HEK293 (cell line): ENCODE data around the gene HSDL1.

Experiments used
- TRIM28 ChIP-seq: IDR thresholded peaks from 2 replicates; pipeline ENCODE4 v1.6.1; 2011; ENCODE audit warnings: low read length, control low read depth, borderline replicate concordance
- ZNF501 ChIP-seq: fragments of 450-650 bp; formaldehyde crosslinking; IDR thresholded peaks from 2 replicates; pipeline ENCODE4 v1.5.1; 2016; ENCODE audit warnings: missing biosample characterization, missing genetic modification characterization
- ZNF549 ChIP-seq: fragments of 450-650 bp; IDR thresholded peaks from 2 replicates; pipeline ENCODE4 v1.5.1; 2018; ENCODE audit warnings: missing biosample characterization, missing genetic modification characterization, mild to moderate bottlenecking, inconsistent platforms, moderate library complexity

DNA sequence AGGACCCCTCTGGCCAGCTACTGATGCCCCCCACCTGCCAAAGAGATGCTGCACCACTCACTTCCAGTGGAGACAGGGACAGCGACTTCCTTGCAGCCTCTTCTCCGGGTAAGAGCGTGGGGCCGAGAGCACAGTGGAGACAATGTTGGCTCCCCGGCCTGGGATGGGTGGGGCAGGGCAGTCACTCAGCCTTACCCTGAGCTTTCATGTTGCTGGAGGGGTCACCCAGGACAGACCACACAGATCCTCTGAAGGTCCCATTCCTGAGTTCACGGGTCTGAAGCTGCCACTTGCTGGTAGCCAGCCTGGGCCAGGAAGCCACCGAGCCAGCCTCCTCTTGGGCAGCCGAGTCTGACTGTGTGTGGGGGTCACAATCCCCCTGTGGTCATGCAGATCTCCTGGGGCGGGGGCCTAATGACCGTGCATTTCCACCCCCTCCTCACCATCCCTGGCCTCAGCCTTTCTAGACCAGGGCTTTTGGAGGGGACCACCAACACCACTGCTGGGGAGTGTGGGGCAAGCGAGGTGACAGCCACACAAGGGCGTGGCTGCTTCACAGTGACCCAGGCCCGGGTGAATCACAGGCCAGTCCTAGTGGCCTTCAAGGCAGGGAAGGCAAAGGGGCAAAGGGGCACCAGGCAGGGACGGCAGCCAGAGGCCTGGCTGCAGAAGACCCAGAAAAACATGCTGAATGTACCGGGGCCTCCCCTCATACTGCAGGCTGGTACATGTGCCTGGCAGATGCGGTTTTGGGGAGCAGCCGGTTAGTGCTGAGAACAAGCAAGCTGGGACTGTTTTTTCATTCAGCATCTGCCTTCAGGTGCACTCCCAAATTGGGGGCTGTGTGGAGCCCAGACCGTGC, 31.4 kb upstream of the HSDL1 start:
- TF ChIP-seq ZNF501 (tag by site-specific recombination) = no peak
- no peak for TF ChIP-seq ZNF549
- no peak for TF ChIP-seq TRIM28
